HG03064 (cell line): ENCODE results near the gene CRYZL1.
"Not testable (repeated sequence)": the region's sequence is repeated elsewhere in the genome, so short reads cannot be mapped to it uniquely, and the experiment has no call there.

Experiments used
- ATAC-seq: cut with Tn5 transposase; IDR thresholded peaks from one replicate; pipeline ENCODE4 v1.9.1; 2021; ENCODE audit warnings: low read depth; ENCODE audit not compliant: unreplicated experiment

CRYZL1 gene

DNA sequence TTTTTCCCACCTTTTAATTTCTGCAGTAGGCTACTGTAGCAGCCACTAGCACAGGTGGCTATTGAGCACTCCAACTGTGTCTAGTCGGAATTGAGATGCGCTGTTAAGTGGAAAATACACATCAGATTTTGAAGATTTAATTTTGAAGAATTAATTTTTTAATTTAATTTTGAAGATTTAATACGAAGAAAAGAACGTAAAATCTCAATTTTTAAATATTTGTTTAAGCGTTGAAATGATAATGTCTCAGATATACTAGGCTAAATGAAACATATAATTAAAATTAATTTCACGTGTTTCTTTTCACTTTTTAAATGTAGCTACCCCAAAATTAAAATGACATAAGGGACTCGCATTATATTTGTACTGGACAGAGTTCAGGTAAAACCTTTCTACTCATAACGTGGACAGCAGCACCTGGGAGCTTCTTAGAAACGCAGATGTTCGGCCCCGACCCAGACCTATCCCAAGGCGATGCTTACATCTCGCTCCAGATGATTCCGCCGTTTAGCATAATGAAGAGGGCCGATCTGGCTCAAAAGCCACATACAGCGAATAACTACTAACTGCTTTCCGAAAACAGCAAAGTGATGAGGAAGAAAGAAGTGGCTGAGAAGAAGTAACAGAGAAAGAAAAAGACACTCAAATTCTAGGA is 717 bp downstream of the CRYZL1 start:
- ATAC-seq, result no peak

DNA sequence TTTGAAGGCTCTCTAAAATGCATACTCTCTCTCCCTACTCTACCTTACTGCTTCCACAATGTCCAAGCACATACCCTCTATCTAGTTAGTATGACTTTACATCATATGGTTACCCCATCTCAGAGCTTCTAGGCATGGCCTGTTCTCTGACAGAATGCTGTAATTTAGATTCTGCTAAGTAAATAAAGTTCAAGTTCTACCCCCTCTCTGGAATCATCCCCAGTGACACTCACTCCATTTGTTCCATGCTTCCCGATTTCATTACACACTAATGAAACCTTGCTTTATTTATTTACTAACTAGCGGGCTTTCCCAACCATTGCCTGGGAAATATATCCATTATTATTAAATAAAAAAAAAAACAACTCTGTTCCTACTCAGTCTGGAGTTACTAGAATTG is 7.3 kb downstream of the CRYZL1 start:
- ATAC-seq, result no peak

DNA sequence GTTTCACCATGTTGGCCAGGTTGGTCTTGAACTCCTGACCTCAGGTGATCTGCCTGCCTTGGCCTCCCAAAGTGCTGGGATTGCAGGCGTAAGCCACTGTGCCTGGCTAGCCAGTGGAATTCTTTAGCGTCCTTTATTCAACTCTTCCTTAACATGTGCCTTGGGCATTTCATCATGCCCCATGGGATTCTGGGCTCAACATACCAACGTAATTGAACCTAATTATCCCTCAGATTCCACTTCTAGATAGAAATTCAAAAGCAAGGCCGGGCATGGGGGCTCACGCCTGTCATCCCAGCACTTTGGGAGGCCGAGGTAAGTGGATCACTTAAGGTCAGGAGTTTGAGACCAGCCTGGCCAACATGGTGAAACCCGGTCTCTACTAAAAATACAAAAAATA is 15.4 kb downstream of the CRYZL1 start:
- not testable (repeated sequence) for ATAC-seq

DNA sequence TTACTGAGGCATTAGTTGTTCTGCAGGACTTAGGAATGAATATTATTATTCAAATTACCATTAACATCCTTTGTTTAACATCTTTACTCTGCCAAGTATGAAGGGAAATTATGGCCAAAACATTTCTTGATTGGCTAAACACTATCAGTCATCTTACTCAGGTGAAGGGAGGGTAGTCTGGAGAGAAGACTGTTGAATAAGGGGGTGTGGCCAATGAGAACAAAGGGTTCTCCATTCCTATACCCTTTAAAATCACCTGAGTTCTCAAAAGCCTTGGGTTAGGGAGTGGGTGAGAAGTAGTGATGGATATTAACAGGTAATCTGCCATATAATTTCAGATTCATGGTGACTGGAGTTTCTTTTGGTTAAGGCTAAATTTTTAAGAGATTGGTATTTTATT is 19.3 kb downstream of the CRYZL1 start:
- no peak for ATAC-seq

DNA sequence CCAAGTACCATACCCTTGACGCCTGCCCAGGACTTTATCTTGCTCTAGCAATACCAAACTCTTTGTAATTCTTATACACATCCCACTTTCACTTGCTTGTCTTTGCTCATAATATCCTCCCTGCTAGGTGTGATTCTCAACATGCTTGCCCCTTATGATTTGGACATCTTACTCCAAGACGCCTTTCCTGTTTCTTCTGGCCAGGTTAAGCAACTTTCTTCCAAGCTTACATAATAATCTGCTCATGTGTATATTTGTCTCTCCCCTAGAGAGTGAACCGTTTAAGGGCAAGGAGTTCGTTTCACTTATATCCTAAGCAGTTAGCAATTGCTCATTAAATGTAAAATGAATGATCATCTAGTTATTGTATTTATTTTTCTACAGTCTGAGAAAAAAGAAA is 21.8 kb downstream of the CRYZL1 start:
- no peak for ATAC-seq

DNA sequence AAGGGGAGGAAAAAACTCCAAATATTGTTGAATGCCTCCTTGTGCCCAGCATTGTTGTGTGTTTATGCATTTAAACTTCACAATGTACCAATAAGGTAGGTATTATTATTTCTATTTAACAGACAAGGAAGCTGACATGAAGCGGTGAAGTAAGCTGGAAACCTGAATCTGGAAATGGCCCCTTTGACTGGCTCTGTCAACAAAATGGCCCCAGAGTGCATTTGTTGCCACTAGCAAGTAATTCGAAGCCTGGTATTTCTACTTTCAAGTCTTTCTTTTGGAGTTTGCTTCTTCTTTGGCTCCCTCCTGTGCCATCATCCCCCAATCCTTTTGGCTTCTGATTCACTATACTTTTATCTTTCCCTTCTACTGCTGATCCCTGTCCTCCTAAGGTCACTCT is 23.1 kb downstream of the CRYZL1 start:
- ATAC-seq, result no peak

DNA sequence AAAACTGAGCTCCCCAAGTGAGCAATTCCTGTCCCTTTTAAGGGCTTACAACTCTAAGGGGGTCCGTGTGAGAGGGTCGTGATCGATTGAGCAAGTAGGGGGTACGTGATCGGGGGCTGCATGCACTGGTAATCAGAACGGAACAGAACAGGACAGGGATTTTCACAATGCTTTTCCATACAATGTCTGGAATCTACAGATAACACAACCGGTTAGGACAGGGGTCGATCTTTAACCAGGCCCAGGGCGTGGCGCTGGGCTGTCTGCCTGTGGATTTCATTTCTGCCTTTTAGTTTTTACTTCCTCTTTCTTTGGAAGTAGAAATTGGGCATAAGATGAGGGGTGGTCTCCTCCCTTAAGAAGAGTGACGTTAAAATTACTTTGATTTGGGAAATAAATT is 24.0 kb downstream of the CRYZL1 start:
- not testable (repeated sequence) for ATAC-seq

DNA sequence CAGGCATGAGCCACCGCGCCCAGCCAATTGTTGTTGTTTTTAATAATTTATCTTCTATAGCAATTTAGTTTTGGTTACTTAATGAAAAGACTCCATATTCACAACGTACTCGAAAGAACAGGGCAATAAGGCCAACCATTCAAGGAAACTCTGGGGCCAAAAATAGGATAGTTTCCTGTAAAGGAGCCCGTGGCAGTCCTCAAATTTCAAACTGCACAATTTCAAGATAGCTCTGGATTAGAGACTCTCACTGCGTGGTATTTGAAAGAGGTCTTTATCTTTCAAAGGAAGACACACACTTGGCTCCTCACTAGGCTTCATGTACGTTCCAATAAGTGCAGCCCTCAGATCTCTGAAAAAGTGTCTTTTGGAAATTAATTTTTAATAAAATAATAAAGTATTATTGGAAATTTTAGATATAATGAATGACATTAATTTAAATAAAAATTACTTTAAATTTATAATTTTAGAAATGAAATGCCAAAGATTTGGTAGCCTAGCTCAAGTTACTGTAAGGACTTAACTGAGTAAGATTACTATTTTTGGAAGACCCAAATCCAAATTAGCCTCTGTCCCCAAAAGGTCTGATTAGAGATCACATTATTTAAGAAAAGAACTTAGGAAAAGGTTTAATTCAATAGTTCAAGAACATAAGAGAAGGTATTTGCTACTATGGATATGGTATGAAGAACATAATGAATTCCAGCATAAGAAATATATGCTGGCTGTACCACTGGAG is 30.4 kb downstream of the CRYZL1 start:
- no peak for ATAC-seq

DNA sequence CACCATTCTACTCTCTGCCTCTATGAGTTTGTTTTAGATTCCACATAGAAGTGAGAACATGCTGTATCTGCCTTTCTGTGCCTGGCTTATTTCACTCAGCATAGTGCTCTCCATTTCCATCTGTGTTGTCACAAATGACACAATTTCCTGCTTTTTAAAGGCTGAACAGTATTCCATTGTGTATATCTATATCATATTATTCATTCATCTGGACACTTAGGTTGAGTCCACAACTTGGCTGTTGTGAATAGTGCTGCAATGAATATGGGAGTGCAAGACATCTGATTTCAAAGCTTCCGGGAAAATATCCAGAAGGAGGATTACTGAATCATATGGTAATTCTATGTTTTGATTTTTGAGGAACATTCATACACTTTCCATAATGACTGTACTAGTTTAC is 33.0 kb downstream of the CRYZL1 start:
- ATAC-seq, result no peak

DNA sequence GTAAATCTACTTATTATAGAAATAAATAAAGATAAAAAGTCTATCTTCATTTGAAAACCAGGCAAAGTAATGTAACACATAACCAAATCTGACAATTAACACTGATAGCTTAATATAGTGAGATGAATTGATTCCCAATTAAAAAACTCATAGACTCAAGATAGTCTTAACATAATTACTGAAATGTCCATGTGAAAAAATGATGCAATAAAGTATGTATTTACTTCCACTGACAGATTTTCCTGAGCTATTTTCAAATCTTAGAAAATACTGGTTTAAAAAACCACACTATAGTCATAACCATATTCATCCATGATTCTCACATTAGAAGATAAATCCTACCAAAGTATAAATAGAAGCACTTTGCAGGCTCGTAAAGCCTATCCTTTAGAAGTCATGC is 43.5 kb downstream of the CRYZL1 start:
- no peak for ATAC-seq

DNA sequence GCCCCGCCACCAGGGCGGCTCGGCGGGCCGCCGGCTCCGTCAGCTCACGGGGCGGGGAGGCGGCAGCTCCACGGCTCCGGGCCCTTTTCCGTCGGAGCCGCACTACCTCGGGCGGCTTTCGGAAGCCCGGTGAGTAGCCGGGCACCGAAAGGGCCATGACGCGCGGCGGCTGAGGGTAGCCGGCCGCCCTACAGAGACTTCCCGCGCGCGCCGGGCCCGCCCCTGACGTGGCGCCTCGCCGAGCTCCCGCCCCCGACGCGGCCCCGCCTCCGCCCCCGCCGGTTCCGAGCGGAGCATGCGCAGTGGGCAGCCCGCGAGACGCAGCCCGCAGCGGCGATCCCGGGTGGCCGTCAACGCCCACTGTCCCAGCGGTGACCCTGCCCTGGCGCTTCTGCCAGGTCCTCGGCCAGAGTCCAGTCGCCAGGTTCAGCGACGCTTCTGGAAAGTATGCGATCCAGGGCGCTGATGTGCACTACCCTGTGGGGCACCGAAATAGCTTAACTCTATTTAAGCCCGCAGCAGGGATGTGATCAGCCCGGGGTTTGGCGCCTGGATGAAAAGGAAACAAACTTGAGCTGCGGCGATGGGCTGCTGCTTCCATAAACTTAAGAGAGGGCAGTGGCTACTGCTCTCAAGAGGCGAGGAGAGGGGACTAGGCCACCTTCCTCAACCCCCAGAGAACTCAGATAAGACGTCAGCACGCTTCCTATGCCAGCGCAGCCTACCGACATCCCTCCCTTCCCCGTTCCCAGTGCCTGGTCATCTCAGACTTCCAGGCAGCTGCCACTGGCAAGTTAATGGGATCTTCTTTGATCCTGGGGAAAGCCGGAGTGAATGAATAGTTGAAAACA is 52.8 kb downstream of the CRYZL1 start, which contains the start of gene DONSON:
Gene DONSON (minus strand): TSS at position 200 of the 851 bp plus-strand sequence. CDS start 43 bp downstream, at position 157.
- peak; percentile 88 for ATAC-seq

DNA sequence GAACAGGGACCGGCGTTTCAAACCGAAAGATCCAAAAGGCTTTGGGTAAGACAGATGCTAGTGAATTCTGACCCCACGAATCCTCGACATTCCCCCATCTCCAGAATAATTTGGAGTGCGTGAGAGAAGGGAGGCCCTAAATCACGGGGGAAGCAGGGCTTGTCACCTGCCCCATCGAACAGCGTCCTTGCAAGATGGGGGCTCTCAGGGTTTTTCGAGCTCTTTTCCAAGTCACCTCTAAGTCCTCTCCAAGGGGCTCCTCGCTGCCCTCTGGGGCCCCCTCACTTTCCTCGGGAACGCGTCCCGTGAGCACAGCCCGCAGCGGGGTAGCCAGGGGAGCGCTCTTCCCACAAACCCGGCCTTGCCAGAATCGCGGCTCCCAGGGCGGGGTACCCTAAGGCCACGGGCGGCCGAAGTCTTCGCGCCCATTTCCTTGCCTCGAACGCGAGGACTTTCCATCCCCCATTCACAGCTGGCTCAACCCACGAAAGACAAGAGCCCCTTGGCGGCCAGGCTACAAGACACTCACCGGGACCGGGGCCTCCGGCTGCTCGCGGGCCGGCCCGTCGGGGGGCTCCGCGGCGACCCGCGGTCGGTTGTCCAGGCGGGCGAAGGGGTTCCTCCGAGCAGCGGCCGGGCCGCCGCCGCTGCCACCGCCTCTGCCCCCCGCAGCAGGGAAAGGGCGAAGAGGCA is 53.6 kb downstream of the CRYZL1 start:
- ATAC-seq, result peak; percentile 21

DNA sequence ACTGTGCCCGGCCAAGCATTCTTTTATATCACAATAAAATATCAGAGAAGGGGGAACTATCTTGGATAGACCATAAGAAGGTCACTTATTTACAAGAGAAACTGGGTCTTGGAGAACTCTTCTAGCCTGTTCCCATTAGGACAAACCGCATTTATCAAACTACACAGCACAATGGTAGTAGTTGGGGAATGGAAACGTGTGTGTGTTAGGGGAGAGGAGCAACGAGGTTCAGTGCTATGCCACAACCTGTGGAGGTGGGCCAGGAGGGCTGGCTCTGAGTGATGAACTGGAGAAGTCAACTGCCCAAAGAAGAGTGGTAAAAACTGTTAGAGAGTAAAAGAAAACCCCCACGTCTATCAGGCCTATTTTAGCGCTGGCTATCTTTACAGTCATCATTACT is 54.6 kb downstream of the CRYZL1 start:
- no peak for ATAC-seq

DNA sequence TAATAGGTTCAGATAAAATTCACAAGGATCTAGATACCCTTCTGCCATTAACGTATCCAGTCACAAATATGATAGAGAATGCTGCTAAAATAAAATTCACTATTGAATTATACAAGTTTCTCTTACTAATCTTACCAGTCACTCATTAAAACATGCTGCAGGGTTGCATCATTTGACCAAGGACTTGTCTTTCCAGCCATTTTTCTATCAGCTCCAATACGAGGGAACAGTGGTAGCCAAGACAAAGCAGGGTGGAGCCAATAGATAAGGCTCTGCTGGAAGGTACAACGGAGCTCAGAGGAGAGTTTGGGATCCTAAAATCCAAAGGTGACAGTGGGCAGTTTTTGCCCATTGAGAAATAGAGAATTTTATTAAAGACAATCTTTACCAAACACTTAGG is 57.1 kb downstream of the CRYZL1 start:
- no peak for ATAC-seq

DNA sequence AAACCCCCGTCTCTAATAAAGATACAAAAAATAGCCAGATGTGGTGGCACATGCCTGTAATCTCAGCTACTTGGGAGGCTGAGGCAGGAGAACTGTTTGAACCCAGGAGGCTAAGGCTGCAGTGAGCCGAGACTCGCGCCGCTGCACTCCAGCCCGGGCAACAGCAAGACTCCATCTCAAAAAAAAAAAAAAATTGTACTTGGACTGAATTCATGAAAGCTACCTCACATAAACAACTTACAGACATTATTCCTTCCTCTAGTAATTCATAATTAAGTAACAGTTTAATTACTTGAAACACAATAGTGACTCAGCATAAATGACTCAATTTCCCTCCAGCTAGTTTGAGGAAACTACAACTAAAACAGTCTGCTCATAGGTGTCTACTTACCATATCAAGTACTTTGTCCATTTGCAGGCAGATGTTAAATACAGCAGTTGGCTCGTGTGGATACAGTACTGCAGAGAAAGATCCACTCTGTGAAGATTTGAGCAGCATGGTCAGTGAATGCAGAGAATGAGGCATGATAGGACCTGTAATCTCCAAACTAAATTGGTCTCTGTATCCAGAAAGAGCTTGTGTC is 62.5 kb downstream of the CRYZL1 start:
- no peak for ATAC-seq

DNA sequence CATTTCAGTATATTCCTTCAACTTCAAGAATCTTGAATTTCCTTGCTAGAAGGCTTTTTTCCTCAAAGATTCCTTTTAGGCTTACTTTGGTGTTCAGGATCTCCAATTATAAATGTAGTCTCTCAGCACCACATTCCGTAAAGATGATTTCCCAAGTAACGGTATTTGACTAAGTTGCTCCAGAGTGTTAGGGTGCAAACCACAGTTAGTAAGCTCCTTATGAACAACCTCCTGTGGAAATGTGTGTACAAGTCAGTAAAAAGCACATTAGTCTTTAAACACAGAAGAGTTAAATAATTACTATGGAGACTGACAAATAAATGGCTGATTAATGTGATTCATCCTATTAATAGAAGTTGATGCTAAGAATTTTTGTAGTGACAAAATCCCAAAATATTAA is 63.3 kb downstream of the CRYZL1 start:
- no peak for ATAC-seq

DNA sequence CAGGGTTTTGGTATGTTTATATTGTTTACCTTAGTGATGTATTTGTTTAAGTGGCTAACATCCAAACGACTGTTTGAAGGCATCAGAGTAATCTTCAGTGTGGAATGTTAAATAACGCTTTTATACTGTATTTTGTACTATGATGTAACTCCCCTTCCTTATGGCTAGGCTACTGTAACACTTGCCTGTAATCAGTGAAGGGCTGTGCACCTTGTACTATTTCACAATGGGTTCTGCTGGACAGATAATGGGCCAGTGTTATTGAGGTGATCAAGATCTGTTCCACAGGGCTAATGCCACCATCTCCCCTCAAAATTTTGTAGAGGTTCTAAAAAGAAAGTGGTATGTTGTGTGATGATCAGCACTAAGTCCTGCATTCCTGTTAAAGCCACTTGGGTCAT is 64.8 kb downstream of the CRYZL1 start:
- ATAC-seq, result not testable (repeated sequence)

DNA sequence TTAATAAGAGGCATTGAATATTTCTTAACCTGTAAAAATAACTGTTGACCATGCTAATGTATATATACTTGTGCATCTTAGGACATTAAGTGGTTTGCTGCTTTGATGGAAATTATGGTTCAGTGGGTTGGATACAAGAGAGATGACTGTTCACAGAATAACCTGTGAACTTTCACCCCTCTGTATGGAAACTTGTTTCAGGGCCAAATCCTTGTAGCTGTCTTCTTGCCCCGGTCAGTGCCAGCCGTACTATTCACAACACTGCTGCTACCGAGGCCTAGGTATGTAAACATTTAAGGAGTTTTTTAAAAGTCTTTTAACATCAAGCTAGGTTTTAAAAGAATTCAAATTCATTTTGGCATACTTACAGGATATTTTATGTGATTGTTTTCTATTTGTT is 69.2 kb downstream of the CRYZL1 start:
- ATAC-seq, result no peak

DNA sequence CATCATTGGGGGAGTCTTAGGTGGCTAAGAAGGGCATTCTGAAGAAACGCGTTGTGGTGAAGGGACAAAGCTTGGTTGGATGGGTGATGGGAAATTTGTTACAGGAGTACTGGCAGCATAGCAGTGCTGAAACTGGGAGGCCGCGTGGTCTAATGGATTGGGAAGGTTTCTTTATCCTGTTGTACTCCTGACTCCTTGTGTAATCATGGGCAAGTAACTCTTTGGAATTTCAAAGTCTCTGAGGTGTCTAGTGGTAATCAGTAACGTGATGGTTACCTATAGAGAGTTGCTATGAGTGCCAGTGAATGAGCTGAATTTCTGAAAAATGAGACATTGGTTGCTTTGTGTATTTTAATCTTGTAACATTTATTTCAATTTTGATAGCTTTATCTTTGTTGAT is 71.5 kb downstream of the CRYZL1 start:
- no peak for ATAC-seq

DNA sequence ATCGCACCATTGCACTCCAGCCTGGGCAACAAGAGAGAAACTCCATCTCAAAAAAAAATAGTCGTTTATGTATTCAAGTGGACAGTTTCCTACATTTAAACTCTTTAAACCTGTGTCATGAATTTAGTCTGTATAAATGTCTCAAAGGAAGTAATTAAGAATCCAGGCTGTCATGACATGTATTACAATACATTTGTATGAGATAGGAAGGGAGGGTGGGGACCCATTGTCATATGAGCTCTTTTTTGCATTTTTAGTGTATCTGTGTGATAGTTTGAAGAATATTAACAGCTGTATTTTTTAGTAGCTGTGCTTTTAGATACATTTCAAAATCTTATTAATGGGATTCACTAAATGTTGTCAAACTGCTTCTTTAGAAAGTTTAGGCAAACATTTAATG is 73.1 kb downstream of the CRYZL1 start:
- no peak for ATAC-seq
